Sigmoid colon (tissue), 7 donors: ENCODE data around the gene REEP2. TPM values are rescaled to one million over a fixed set of nuclear protein-coding genes. Genes with fewer than 3 reads are reported as not detected.
A peak's percentile ranks its signal among the peaks of the same experiment; 100 is the strongest.

ENCODE experiments used
- DNase-seq: peaks from one replicate; pipeline ENCODE4 v3.0.0-alpha.2; 2019
- H3K27ac ChIP-seq, 4 donors: fragments of 200-600 bp; sonication (generic); one replicate each; pipeline ENCODE4 v1.5.1; 2016 to 2019; ENCODE audit warnings: mild to moderate bottlenecking in 1 of 4
- H3K27me3 ChIP-seq, 3 donors: fragments of 200-600 bp; sonication (generic); one replicate each; pipeline ENCODE4 v1.5.1; 2019; ENCODE audit warnings: mild to moderate bottlenecking in 1 of 3
- H3K36me3 ChIP-seq, 4 donors: fragments of 200-600 bp; sonication (generic); one replicate each; pipeline ENCODE4 v1.5.1; 2016 to 2019
- H3K4me1 ChIP-seq, 4 donors: fragments of 200-600 bp; sonication (generic); one replicate each; pipeline ENCODE4 v1.5.1; 2017 to 2019
- H3K4me3 ChIP-seq, 4 donors: fragments of 200-600 bp; sonication (generic); one replicate each; pipeline ENCODE4 v1.5.1; 2017 to 2019; ENCODE audit warnings: mild to moderate bottlenecking in 2 of 4, moderate library complexity in 1 of 4
- H3K9me3 ChIP-seq, 4 donors: fragments of 200-600 bp in 3 of 4; sonication (generic) in 3 of 4; one replicate each; pipeline versions ENCODE4 v1.5.1 to v1.6.1; 2013 to 2019
- CTCF ChIP-seq, 4 experiments: fragments of 450-650 bp in 3 of 4; fragments of 200-600 bp in 1 of 4; IDR thresholded peaks; one replicate each; pipeline ENCODE4 v1.5.1; 2016 to 2019; ENCODE audit warnings: antibody characterized with exemption in 4 of 4, mild to moderate bottlenecking in 3 of 4, moderate library complexity in 2 of 4
- EP300 ChIP-seq, 4 donors: sonication (generic); formaldehyde crosslinking; IDR thresholded peaks; one replicate each; pipeline ENCODE4 v1.6.1; 2017; ENCODE audit warnings: antibody characterized with exemption in 4 of 4
- POLR2A ChIP-seq, 2 donors: fragments of 450-650 bp; IDR thresholded peaks; one replicate each; pipeline ENCODE4 v1.6.1; 2016; ENCODE audit warnings: antibody characterized with exemption in 2 of 2, mild to moderate bottlenecking in 2 of 2, moderate library complexity in 2 of 2
- POLR2AphosphoS5 ChIP-seq, 4 donors: sonication (generic); formaldehyde crosslinking; IDR thresholded peaks; one replicate each; pipeline ENCODE4 v1.6.1; 2017; ENCODE audit warnings: antibody characterized with exemption in 4 of 4
- WGBS, 2 donors: extraction: QIAGEN DNeasy Blood & Tissue Kit; methylation state at CpG; one replicate each; pipeline ENCODE4 v1.1.7; 2013; 5-methylcytosine and 5-hydroxymethylcytosine counted together
- intact Hi-C: fragments of 100-400 bp; cut with DNase I; formaldehyde crosslinking; loops from one replicate; pipeline ENCODE4 v1.15.1; 2023
- polyA plus RNA-seq, 3 donors: library from polyadenylated mRNA; stranded (reverse); fragments of 200-250 nt; gene quantifications; one replicate each; pipeline ENCODE4 v1.2.3, GENCODE V29; 2013
- total RNA-seq, 4 donors: library from RNA; depleted of rRNA; stranded (reverse); fragments of >200 nt; gene quantifications; one replicate each; pipeline ENCODE4 v1.1.0, GENCODE V29; 2016
- donor health status: healthy with polysubstance abuse.
- donor health status: Bipolar disorder and iron deficiency.
- donor health status: healthy.

REEP2 gene
- total and polyA plus RNA-seq, 7 donors = 0.92 to 24.6 (median 7.7) TPM

- Histone ChIP-seq H3K4me1 (peaks cover 0 to 30% (median 19%) of the 10 kb centered on the region in 4 donors), H3K4me3 (peak overlapping the region in 2 of 4 donors; percentile 69 to 84), H3K36me3 (no peaks in the 10 kb centered on the region), H3K27me3 (no peaks in the 10 kb centered on the region), H3K9me3 (no peaks in the 10 kb centered on the region), H3K27ac (peak overlapping the region in 3 of 4 donors; percentile 3 to 99 (median 96))
- no peak for DNase-seq
- WGBS, 2 donors = 88 to 89% methylated on average over 7 of the region's 7 CpGs
- TF ChIP-seq EP300 (IDR thresholded peaks at IDR 0.05) = no peak
- no peak for TF ChIP-seq CTCF (IDR thresholded peaks at IDR 0.05)
- TF ChIP-seq POLR2AphosphoS5 (IDR thresholded peaks at IDR 0.05) = peak in 3 of 4 donors; percentile 5 to 35 (median 17)
- TF ChIP-seq POLR2A (IDR thresholded peaks at IDR 0.05) = no peak
- intact Hi-C loops = no loop called here
Measured at GRCh38 chr5:138468133-138468965, 29.5 kb downstream of the REEP2 start.

- no peak for TF ChIP-seq CTCF (IDR thresholded peaks at IDR 0.05)
- TF ChIP-seq POLR2AphosphoS5 (IDR thresholded peaks at IDR 0.05) = no peak
- TF ChIP-seq EP300 (IDR thresholded peaks at IDR 0.05) = no peak
- TF ChIP-seq POLR2A (IDR thresholded peaks at IDR 0.05) = no peak
- WGBS, 2 donors = 89 to 90% methylated on average over 8 of the region's 8 CpGs
- no peaks in the 10 kb centered on the region for H3K27me3 ChIP-seq
- peaks cover 0 to 26% (median 17%) of the 10 kb centered on the region in 4 donors for H3K4me1 ChIP-seq
- intact Hi-C loops = no loop called here
- H3K9me3 ChIP-seq = no peaks in the 10 kb centered on the region
- H3K36me3 ChIP-seq = no peaks in the 10 kb centered on the region
- H3K4me3 ChIP-seq = no peak overlapping the region
- DNase-seq = no peak
- H3K27ac ChIP-seq = peak overlapping the region in 1 of 4 donors; percentile 23
Measured at GRCh38 chr5:138468966-138469539, 30.2 kb downstream of the REEP2 start.

DNA sequence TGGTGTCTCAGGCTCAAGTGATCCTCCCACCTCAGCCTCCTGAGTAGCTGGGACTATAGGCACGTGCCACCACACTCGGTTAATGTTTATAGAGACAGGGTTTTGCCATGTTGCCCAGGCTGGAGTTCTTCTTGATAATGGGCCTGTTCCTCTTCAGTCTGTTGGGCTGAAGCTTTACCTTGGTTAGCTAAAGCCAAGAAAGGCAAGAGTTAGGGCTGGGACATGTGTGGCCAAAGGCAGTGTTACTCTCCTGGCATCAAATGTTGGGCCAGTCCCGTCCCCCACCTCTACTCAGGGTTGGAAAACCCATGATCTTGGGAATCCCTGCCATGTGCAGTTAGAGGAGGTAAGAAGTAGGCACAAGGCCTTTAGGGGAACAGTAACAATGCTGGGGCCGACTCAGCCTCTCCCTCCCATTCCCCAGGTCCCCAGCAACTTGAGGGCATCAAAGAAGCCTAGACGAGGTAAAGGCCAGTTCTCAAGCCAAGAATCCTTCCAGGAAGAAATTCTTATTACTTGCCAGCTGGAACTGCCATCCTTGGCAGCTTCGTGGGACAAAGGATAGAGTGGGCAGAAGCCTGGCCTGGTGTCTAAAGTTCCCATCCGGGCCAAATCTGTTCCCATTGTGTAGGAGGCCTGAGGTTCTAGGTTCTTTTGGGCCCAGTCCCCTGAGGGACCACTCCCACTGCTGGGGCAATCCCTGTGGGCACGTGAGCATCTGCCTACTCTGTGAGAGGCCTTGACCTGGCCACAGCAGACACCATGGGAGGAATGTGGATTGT, 30.9 kb downstream of the REEP2 start:
- no peaks in the 10 kb centered on the region for H3K27me3 ChIP-seq
- WGBS, 2 donors = 79 to 81% methylated on average over 8 of the region's 8 CpGs
- H3K27ac ChIP-seq = peak overlapping the region in 1 of 4 donors; percentile 23
- H3K4me1 ChIP-seq = peaks cover 0 to 26% (median 17%) of the 10 kb centered on the region in 4 donors
- H3K36me3 ChIP-seq = no peaks in the 10 kb centered on the region
- TF ChIP-seq POLR2AphosphoS5 (IDR thresholded peaks at IDR 0.05) = peak in 2 of 4 donors; percentile 32 to 41
- TF ChIP-seq CTCF (IDR thresholded peaks at IDR 0.05) = no peak
- intact Hi-C loops = no loop called here
- H3K4me3 ChIP-seq = no peak overlapping the region
- peak; percentile 86 for DNase-seq
- H3K9me3 ChIP-seq = no peaks in the 10 kb centered on the region

- Histone ChIP-seq H3K27me3 (no peaks in the 10 kb centered on the region), H3K4me3 (no peak overlapping the region), H3K36me3 (no peaks in the 10 kb centered on the region), H3K27ac (no peak overlapping the region), H3K4me1 (peaks cover 0 to 25% (median 17%) of the 10 kb centered on the region in 4 donors), H3K9me3 (no peaks in the 10 kb centered on the region)
- no peak for DNase-seq
- no peak for TF ChIP-seq EP300 (IDR thresholded peaks at IDR 0.05)
- TF ChIP-seq CTCF (IDR thresholded peaks at IDR 0.05) = no peak
- no peak for TF ChIP-seq POLR2A (IDR thresholded peaks at IDR 0.05)
- TF ChIP-seq POLR2AphosphoS5 (IDR thresholded peaks at IDR 0.05) = no peak
- intact Hi-C loops = no loop called here
- 88 to 90% methylated on average over 3 of the region's 3 CpGs for WGBS, 2 donors
Measured at GRCh38 chr5:138470322-138471051, 31.6 kb downstream of the REEP2 start.
